ENCODE results near the gene GPC3. TPM values are rescaled to one million over a fixed set of nuclear protein-coding genes. Genes with fewer than 3 reads are reported as not detected.

GPC3 gene
- polyA plus RNA-seq, 2 of the 4 experiments (the other 2 are of a cell fraction) = not detected

GRCh38 chrX:133907606-133908005, 77.8 kb downstream of the GPC3 start:
- no peak for ATAC-seq
- FAIRE-seq = no peak
- Histone ChIP-seq H3K4me3 (no peak overlapping the region), H3K4me1 (no peaks in the 10 kb centered on the region), H3K4me2 (no peak overlapping the region), H3K9me3 (no peaks in the 10 kb centered on the region), H3K27ac (no peak overlapping the region)
- WGBS (ENCODE audit: missing lambda C conversion rate) = 18% methylated on average over 2 of the region's 2 CpGs
- ChIA-PET CTCF (interaction anchor here (0.8 kb wide), 1 partner anchor 14 kb away, joined by 4 read pairs; no protein-coding TSS in a partner anchor), POLR2A (no interaction called here)
- no peak for DNase-seq (ENCODE audit: low read depth in 1 of 2, low spot score in 1 of 2)
- no peak for TF ChIP-seq ZFP36 (IDR thresholded peaks at IDR 0.05; ENCODE audit: borderline replicate concordance, partially characterized antibody)
- TF ChIP-seq PBX3 (IDR thresholded peaks at IDR 0.05) = no peak
- no peak for TF ChIP-seq MYC (IDR thresholded peaks at IDR 0.05; ENCODE audit: borderline replicate concordance, low read length)
- TF ChIP-seq CHD2 (IDR thresholded peaks at IDR 0.05; ENCODE audit: low read length, partially characterized antibody) = no peak
- no peak for TF ChIP-seq RCOR1 (IDR thresholded peaks at IDR 0.05; ENCODE audit: low read depth, low read length)
- TF ChIP-seq REST (IDR thresholded peaks at IDR 0.05) = no peak
- no peak for TF ChIP-seq KDM5A (IDR thresholded peaks at IDR 0.05)
- TF ChIP-seq SMC3 (IDR thresholded peaks at IDR 0.05) = no peak
- no peak for TF ChIP-seq MAX (IDR thresholded peaks at IDR 0.05)
- TF ChIP-seq ZC3H11A (IDR thresholded peaks at IDR 0.05) = no peak
- no peak for TF ChIP-seq MAZ (IDR thresholded peaks at IDR 0.05; ENCODE audit: borderline replicate concordance, low read depth, low read length)
- no peak for TF ChIP-seq HES2 (IDR thresholded peaks at IDR 0.05)
- TF ChIP-seq HEYL (CRISPR knock-in tag; IDR thresholded peaks at IDR 0.05) = no peak
- TF ChIP-seq FOSL2 (IDR thresholded peaks at IDR 0.05) = no peak
- TF ChIP-seq FOSL2 (CRISPR knock-in tag; IDR thresholded peaks at IDR 0.05) = no peak
- no peak for TF ChIP-seq FOSB (CRISPR knock-in tag; IDR thresholded peaks at IDR 0.05)
- TF ChIP-seq RARB (CRISPR knock-in tag; IDR thresholded peaks at IDR 0.05) = no peak

GRCh38 chrX:133905305-133905704, 80.1 kb downstream of the GPC3 start:
- 53% methylated on average over 3 of the region's 3 CpGs for WGBS (ENCODE audit: missing lambda C conversion rate)

GRCh38 chrX:133897593-133898163, 87.7 kb downstream of the GPC3 start:
- Histone ChIP-seq H3K27ac (no peak overlapping the region), H3K4me1 (no peaks in the 10 kb centered on the region), H3K9me3 (no peaks in the 10 kb centered on the region), H3K4me2 (no peak overlapping the region), H3K4me3 (no peak overlapping the region)
- ChIA-PET POLR2A (no interaction called here), CTCF (interaction anchor here (1.1 kb wide), 1 partner anchor 11 kb away, joined by 3 read pairs; no protein-coding TSS in a partner anchor)
- ATAC-seq (no peak), DNase-seq (ENCODE audit: low read depth in 1 of 2, low spot score in 1 of 2) (no peak), FAIRE-seq (no peak)
- TF ChIP-seq HDAC2 (IDR thresholded peaks at IDR 0.05) = no peak
- no peak for TF ChIP-seq HMGXB4 (CRISPR knock-in tag; IDR thresholded peaks at IDR 0.05; ENCODE audit: borderline replicate concordance)
- no peak for TF ChIP-seq BCL3 (IDR thresholded peaks at IDR 0.05)
- 11% methylated on average over 4 of the region's 4 CpGs for WGBS (ENCODE audit: missing lambda C conversion rate)

More at GRCh38 chrX:133905305-133905704, 80.1 kb downstream of the GPC3 start:
- Histone ChIP-seq H3K4me2 (no peak overlapping the region), H3K9me3 (no peaks in the 10 kb centered on the region), H3K27ac (no peak overlapping the region), H3K4me3 (no peak overlapping the region), H3K4me1 (no peaks in the 10 kb centered on the region)
- ATAC-seq (no peak), FAIRE-seq (peak; percentile 82), DNase-seq (ENCODE audit: low read depth in 1 of 2, low spot score in 1 of 2) (no peak)
- ChIA-PET POLR2A (no interaction called here), CTCF (no interaction called here)
- TF ChIP-seq CHD2 (IDR thresholded peaks at IDR 0.05; ENCODE audit: low read length, partially characterized antibody) = no peak
- no peak for TF ChIP-seq RNF2 (IDR thresholded peaks at IDR 0.05; ENCODE audit: borderline replicate concordance, low read depth)
- TF ChIP-seq NPAS2 (CRISPR knock-in tag; IDR thresholded peaks at IDR 0.05; ENCODE audit: borderline replicate concordance) = no peak
- TF ChIP-seq ZC3H11A (IDR thresholded peaks at IDR 0.05) = no peak
